Hepatocyte (in vitro differentiated cells): ENCODE data around the gene POLD2.

ENCODE experiments used
- CTCF ChIP-seq: fragments of 200-600 bp; sonication (generic); IDR thresholded peaks from 2 replicates; pipeline ENCODE4 v1.5.1; 2016; ENCODE audit warnings: antibody characterized with exemption, mild to moderate bottlenecking; ENCODE audit not compliant: poor library complexity
- EZH2 ChIP-seq: fragments of 200-600 bp; sonication (generic); IDR thresholded peaks from 2 replicates; pipeline ENCODE4 v1.6.1; 2016; ENCODE audit warnings: antibody characterized with exemption, mild to moderate bottlenecking, borderline replicate concordance
- EZH2phosphoT487 ChIP-seq: fragments of 200-600 bp; sonication (generic); IDR thresholded peaks from one replicate; pipeline ENCODE4 v1.6.1; 2018; ENCODE audit warnings: antibody characterized with exemption, mild to moderate bottlenecking, low read depth, moderate library complexity; ENCODE audit not compliant: unreplicated experiment, severe bottlenecking

- no peak for TF ChIP-seq CTCF
- TF ChIP-seq EZH2phosphoT487 = no peak
- TF ChIP-seq EZH2 = no peak
Measured at GRCh38 chr7:44107116-44107960, 16.0 kb downstream of the POLD2 start.
